GM23248 (cell line): ENCODE results near the gene NCOA7. TPM values are rescaled to one million over a fixed set of nuclear protein-coding genes. Genes with fewer than 3 reads are reported as not detected.
A peak's percentile ranks its signal among the peaks of the same experiment; 100 is the strongest.

Experiments
- DNase-seq: peaks from one replicate; pipeline ENCODE4 v3.0.0-alpha.2; 2015
- H2AFZ ChIP-seq: fragments of 200-600 bp; sonication (generic); 2 replicates; pipeline ENCODE4 v1.6.1; 2016; ENCODE audit warnings: antibody characterized with exemption
- H3F3A ChIP-seq: fragments of 200-600 bp; sonication (generic); 2 replicates; pipeline ENCODE4 v1.6.1; 2016; ENCODE audit warnings: mild to moderate bottlenecking, antibody characterized with exemption, mixed run types; ENCODE audit not compliant: insufficient read depth
- H3K27ac ChIP-seq: fragments of 200-600 bp; sonication (generic); 2 replicates; pipeline ENCODE4 v1.5.1; 2016; ENCODE audit warnings: mild to moderate bottlenecking
- H3K27me3 ChIP-seq: fragments of 200-600 bp; sonication (generic); replicated peaks from 2 replicates; pipeline ENCODE4 v1.6.1; 2016; ENCODE audit warnings: mild to moderate bottlenecking; ENCODE audit not compliant: insufficient read depth
- H3K36me3 ChIP-seq: fragments of 200-600 bp; sonication (generic); 2 replicates; pipeline ENCODE4 v1.6.1; 2016; ENCODE audit warnings: low read depth, mild to moderate bottlenecking
- H3K4me1 ChIP-seq: fragments of 200-600 bp; sonication (generic); 2 replicates; pipeline ENCODE4 v1.6.1; 2016; ENCODE audit warnings: mild to moderate bottlenecking; ENCODE audit not compliant: insufficient read depth
- H3K4me2 ChIP-seq: fragments of 200-600 bp; sonication (generic); one replicate; pipeline ENCODE4 v1.6.1; 2016; ENCODE audit warnings: mild to moderate bottlenecking; ENCODE audit not compliant: unreplicated experiment
- H3K4me3 ChIP-seq: fragments of 200-600 bp; sonication (generic); 2 replicates; pipeline ENCODE4 v1.5.1; 2016; ENCODE audit warnings: mild to moderate bottlenecking
- H3K79me2 ChIP-seq: fragments of 200-600 bp; sonication (generic); 2 replicates; pipeline ENCODE4 v1.6.1; 2016; ENCODE audit warnings: mild to moderate bottlenecking; ENCODE audit not compliant: insufficient read depth
- H3K9ac ChIP-seq: fragments of 200-600 bp; sonication (generic); 2 replicates; pipeline ENCODE4 v1.6.1; 2016; ENCODE audit warnings: mild to moderate bottlenecking
- H3K9me2 ChIP-seq: fragments of 200-600 bp; sonication (generic); 2 replicates; pipeline ENCODE4 v1.6.1; 2016; ENCODE audit warnings: mixed run types, mild to moderate bottlenecking, moderate library complexity; ENCODE audit not compliant: insufficient read depth
- H3K9me3 ChIP-seq: fragments of 200-600 bp; sonication (generic); one replicate; pipeline ENCODE4 v1.6.1; 2017; ENCODE audit warnings: low read depth
- H4K20me1 ChIP-seq: fragments of 200-600 bp; sonication (generic); 2 replicates; pipeline ENCODE4 v1.6.0; 2016; ENCODE audit not compliant: insufficient read depth
- EZH2 ChIP-seq: fragments of 200-600 bp; sonication (generic); IDR thresholded peaks from 2 replicates; pipeline ENCODE4 v1.6.1; 2018; ENCODE audit warnings: antibody characterized with exemption, mild to moderate bottlenecking; ENCODE audit not compliant: insufficient read depth, poor library complexity, severe bottlenecking
- EZH2phosphoT487 ChIP-seq: fragments of 200-600 bp; sonication (generic); IDR thresholded peaks from 2 replicates; pipeline ENCODE4 v1.6.1; 2018; ENCODE audit warnings: antibody characterized with exemption, moderate library complexity, mild to moderate bottlenecking, low read depth; ENCODE audit not compliant: insufficient read depth
- WGBS, 2 experiments: methylation state at CpG; one replicate each; pipeline ENCODE4 v1.1.6; 2015 to 2017; ENCODE audit warnings: low lambda C conversion rate in 2 of 2, low coverage in 1 of 2; ENCODE audit errors: missing lambda C conversion rate in 2 of 2; 5-methylcytosine and 5-hydroxymethylcytosine counted together
- in situ Hi-C: fragments of 300-500 bp; cut with MboI; formaldehyde crosslinking; loops from 2 replicates; pipeline ENCODE4 v1.15.0; 2020
- polyA plus RNA-seq: library from polyadenylated mRNA; unstranded; fragments of >200 nt; fragmentation: Nextera tagmentation; extraction: Ambion mirVana; gene quantifications from 2 replicates; pipeline ENCODE4 v1.2.1, GENCODE V29; 2016
- small RNA-seq: library from RNA; depleted of rRNA; stranded (forward); fragments of <200 nt; gene quantifications from one replicate; pipeline ENCODE3, GENCODE V24; 2014; ENCODE audit warnings: low read depth, low replicate concordance
- total RNA-seq: library from RNA; depleted of rRNA; stranded (reverse); fragments of >200 nt; shearing (Covaris generic); gene quantifications from 2 replicates; pipeline ENCODE4 v1.2.3, GENCODE V29; 2014; rRNA removed

NCOA7 gene
- total and polyA plus RNA-seq, 2 experiments from 2014 or later = 9.5 to 10.2 TPM

DNA sequence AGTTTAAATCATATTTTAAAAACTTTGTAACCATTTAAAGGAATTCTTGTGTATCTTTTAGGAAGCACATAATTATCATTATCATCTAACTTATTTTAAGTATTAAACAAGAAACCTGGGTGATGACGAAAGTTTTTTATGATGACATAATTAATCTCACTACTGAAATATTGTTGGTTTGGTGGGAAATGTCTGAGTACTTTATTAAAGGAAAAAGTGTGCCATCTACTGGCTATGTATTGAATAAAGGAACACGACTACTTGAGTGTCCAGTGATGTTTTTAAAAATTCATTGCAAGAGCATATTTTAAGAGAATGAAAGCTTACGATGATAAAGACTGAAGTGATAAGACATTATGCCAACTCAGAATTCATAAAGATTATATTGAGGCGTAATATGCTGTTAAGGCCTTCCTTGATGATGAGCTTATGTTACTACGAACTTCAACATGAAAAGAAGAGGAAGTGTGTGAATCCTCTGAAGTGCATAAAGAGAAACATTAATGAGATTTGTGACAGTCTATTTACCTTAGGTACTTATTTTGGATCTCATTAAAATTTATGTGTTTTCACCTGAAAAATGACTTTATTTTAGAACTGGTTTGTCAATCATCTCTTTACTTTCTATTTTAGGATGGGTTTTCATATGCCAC, 183.6 kb downstream of the NCOA7 start:
- no peaks in the 10 kb centered on the region for H3K9me3 ChIP-seq
- WGBS, 2 experiments = 31 to 37% methylated on average over 5 of the region's 5 CpGs
- peak; percentile 80 for DNase-seq
- H3K36me3 ChIP-seq = peaks cover 5% of the 10 kb centered on the region; the same call in 1 of the 2 replicates
- no peaks in the 10 kb centered on the region for H3F3A ChIP-seq
- no peaks in the 10 kb centered on the region for H3K79me2 ChIP-seq
- H3K4me2 ChIP-seq = no peak overlapping the region
- no peak overlapping the region for H2AFZ ChIP-seq
- H3K4me3 ChIP-seq = no peak overlapping the region
- H3K4me1 ChIP-seq = no peaks in the 10 kb centered on the region
- no peaks in the 10 kb centered on the region for H4K20me1 ChIP-seq
- no peak overlapping the region for H3K9ac ChIP-seq
- TF ChIP-seq EZH2 (no peak), EZH2phosphoT487 (no peak)
- no peak overlapping the region for H3K27ac ChIP-seq
- in situ Hi-C loops = no loop called here
- H3K9me2 ChIP-seq = no peaks in the 10 kb centered on the region
- H3K27me3 ChIP-seq = no peaks in the 10 kb centered on the region

DNA sequence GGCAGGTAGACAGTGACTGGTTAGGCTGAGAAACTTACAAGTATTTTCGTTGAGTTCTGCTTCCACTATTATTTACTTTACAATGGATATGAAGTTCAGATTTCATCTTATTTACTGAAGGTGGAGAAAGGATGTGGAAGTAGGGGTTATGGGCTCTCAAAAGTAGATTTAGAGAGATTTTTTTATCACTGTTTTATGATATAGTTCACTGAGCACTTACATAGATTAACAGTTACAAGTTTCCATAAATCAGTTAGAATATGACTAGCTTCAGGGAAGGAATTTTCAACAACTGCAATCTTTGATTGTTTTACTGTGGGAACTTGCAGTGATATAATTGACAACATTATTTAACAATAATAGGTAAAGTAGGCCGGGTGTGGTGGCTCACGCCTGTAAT, 188.3 kb downstream of the NCOA7 start:
- no peak for TF ChIP-seq EZH2
- no peak for TF ChIP-seq EZH2phosphoT487
- H3K79me2 ChIP-seq = no peaks in the 10 kb centered on the region
- peaks cover 5% of the 10 kb centered on the region; the same call in 1 of the 2 replicates for H3K36me3 ChIP-seq
- H3K9ac ChIP-seq = no peak overlapping the region
- peaks cover 15% of the 10 kb centered on the region for H3K4me1 ChIP-seq
- H4K20me1 ChIP-seq = no peaks in the 10 kb centered on the region
- H3K9me3 ChIP-seq = no peaks in the 10 kb centered on the region
- no peak overlapping the region for H2AFZ ChIP-seq
- no peak for DNase-seq
- H3K27me3 ChIP-seq = no peaks in the 10 kb centered on the region
- no peak overlapping the region for H3K27ac ChIP-seq
- H3K4me3 ChIP-seq = no peak overlapping the region
- WGBS, 2 experiments = 86% methylated on average over 3 of the region's 3 CpGs
- H3K4me2 ChIP-seq = no peak overlapping the region
- in situ Hi-C loops = no loop called here
- peaks cover 16% of the 10 kb centered on the region for H3F3A ChIP-seq
- H3K9me2 ChIP-seq = no peaks in the 10 kb centered on the region

Small RNA genes within 50 kb of the gene (small RNA-seq; reads per million reads assigned to genes)
- gene RNA5SP216 = not detected

Other genes starting within 250 kb of the NCOA7 start
- not detected in 2 replicates for gene HEY2, start 41.3 kb upstream of the NCOA7 start, total RNA-seq
- gene HEY2, start 41.3 kb upstream of the NCOA7 start, polyA plus RNA-seq = 0.13 TPM in 1 of 2 replicates, not detected in the other
- gene HINT3, start 165.8 kb downstream of the NCOA7 start, total RNA-seq = 20.5 and 21.8 TPM in 2 replicates
- gene HINT3, start 165.8 kb downstream of the NCOA7 start, polyA plus RNA-seq = 7.0 TPM in 2 replicates
- 19.1 and 24.2 TPM in 2 replicates for gene TRMT11, start 195.6 kb downstream of the NCOA7 start, total RNA-seq
- gene TRMT11, start 195.6 kb downstream of the NCOA7 start, polyA plus RNA-seq = 16.0 and 21.0 TPM in 2 replicates